HL-60 (cell line): ENCODE results near the gene MS4A10.

ENCODE experiments used
- GABPA ChIP-seq: IDR thresholded peaks from 2 replicates; pipeline ENCODE4 v1.6.1; 2012; ENCODE audit warnings: low read depth
- POLR2AphosphoS5 ChIP-seq: IDR thresholded peaks from 2 replicates; pipeline ENCODE4 v1.6.1; 2012; ENCODE audit warnings: low read depth
- SPI1 ChIP-seq: IDR thresholded peaks from 2 replicates; pipeline ENCODE4 v1.6.1; 2012; ENCODE audit warnings: low read depth, mild to moderate bottlenecking, borderline replicate concordance
- TF ChIP-seq, protein P1 (sequence below): IDR thresholded peaks from one replicate; pipeline ENCODE4 v1.5.1; 2011; ENCODE audit warnings: low read length, control low read depth, inconsistent platforms; ENCODE audit not compliant: insufficient read depth
- TF ChIP-seq, protein P2 (sequence below): IDR thresholded peaks from 2 replicates; pipeline ENCODE4 v1.6.1; 2012; ENCODE audit warnings: low read depth; ENCODE audit not compliant: insufficient replicate concordance

DNA sequence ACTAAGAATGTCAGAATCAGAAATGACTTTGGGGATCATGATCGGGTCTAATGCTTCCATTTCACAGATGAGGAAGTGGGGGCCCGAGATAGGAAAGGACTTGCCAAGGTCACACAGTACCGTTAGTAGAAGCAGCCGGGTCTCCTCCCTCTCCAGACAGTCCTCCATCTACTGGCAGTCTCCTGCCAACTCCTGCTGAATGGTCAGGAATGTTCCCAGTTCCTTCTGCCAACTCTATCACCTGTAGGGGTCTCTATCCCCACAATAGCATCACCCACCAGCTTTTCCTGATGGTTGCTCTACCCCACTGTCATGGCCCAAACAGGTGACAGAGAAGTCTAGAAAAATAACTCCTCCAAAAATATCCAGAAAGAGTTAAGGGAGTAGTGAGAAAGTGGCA is 32.9 kb downstream of the MS4A10 start:
- TF ChIP-seq, protein P1, sequence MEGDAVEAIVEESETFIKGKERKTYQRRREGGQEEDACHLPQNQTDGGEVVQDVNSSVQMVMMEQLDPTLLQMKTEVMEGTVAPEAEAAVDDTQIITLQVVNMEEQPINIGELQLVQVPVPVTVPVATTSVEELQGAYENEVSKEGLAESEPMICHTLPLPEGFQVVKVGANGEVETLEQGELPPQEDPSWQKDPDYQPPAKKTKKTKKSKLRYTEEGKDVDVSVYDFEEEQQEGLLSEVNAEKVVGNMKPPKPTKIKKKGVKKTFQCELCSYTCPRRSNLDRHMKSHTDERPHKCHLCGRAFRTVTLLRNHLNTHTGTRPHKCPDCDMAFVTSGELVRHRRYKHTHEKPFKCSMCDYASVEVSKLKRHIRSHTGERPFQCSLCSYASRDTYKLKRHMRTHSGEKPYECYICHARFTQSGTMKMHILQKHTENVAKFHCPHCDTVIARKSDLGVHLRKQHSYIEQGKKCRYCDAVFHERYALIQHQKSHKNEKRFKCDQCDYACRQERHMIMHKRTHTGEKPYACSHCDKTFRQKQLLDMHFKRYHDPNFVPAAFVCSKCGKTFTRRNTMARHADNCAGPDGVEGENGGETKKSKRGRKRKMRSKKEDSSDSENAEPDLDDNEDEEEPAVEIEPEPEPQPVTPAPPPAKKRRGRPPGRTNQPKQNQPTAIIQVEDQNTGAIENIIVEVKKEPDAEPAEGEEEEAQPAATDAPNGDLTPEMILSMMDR: no peak
- TF ChIP-seq POLR2AphosphoS5 (no peak), GABPA (no peak), SPI1 (no peak)
- TF ChIP-seq, protein P2, sequence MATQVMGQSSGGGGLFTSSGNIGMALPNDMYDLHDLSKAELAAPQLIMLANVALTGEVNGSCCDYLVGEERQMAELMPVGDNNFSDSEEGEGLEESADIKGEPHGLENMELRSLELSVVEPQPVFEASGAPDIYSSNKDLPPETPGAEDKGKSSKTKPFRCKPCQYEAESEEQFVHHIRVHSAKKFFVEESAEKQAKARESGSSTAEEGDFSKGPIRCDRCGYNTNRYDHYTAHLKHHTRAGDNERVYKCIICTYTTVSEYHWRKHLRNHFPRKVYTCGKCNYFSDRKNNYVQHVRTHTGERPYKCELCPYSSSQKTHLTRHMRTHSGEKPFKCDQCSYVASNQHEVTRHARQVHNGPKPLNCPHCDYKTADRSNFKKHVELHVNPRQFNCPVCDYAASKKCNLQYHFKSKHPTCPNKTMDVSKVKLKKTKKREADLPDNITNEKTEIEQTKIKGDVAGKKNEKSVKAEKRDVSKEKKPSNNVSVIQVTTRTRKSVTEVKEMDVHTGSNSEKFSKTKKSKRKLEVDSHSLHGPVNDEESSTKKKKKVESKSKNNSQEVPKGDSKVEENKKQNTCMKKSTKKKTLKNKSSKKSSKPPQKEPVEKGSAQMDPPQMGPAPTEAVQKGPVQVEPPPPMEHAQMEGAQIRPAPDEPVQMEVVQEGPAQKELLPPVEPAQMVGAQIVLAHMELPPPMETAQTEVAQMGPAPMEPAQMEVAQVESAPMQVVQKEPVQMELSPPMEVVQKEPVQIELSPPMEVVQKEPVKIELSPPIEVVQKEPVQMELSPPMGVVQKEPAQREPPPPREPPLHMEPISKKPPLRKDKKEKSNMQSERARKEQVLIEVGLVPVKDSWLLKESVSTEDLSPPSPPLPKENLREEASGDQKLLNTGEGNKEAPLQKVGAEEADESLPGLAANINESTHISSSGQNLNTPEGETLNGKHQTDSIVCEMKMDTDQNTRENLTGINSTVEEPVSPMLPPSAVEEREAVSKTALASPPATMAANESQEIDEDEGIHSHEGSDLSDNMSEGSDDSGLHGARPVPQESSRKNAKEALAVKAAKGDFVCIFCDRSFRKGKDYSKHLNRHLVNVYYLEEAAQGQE: no peak
